DMS79 (cell line): ENCODE results near the gene MAGEA2.
"Not testable (repeated sequence)": the region's sequence is repeated elsewhere in the genome, so short reads cannot be mapped to it uniquely, and the experiment has no call there.

Experiments used
- DNase-seq: peaks from one replicate; lab custom pipeline; 2025; lab: John Stamatoyannopoulos, UW

MAGEA2 gene

DNA sequence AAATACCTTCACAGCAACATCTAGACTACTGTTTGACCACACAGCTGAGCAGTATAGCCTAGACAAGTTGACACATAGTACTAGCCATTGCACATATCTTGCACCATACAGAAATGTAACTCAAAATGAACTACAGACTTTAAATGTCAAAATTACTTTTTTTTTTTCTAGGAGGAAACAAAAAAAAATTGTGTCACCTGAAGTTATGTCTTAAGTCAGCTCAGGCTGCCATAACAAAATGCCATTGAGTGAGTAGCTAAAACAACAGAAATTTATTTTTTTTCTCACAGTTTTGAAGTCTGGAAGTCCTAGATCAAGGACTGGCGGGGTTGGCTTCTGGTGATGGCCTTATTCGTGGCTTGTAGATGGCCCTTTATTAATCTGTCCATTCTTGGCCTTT is 44.5 kb downstream of the MAGEA2 start, which contains the start of gene CSAG2:
TSS of gene CSAG2 (minus strand) at position 101 of the 400 bp plus-strand sequence. CDS start 161 bp downstream, outside the sequence.
- DNase-seq: not testable (repeated sequence)

DNA sequence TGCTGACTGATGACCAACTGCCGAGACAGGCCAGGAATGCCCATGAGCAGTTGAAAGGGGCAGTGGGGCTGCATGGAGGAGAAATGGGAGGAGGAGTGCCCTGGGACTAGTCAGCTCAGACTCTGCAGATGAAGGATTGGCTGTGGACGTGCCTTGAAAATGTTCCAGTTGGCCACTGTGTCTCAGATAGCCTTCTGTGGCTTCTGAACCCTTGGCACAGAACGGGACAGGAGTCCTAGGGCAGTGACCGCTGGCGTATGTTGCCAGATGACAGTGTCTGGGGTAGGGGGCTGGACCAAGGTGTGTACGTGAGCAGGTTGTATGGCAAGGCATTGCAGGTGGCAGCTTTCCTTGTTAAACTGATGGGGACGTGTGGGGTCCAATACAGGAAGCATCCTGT is 47.1 kb downstream of the MAGEA2 start:
- not testable (repeated sequence) for DNase-seq

DNA sequence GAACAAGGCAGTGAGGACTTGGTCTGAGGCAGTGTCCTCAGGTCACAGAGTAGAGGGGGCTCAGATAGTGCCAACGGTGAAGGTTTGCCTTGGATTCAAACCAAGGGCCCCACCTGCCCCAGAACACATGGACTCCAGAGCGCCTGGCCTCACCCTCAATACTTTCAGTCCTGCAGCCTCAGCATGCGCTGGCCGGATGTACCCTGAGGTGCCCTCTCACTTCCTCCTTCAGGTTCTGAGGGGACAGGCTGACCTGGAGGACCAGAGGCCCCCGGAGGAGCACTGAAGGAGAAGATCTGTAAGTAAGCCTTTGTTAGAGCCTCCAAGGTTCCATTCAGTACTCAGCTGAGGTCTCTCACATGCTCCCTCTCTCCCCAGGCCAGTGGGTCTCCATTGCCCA is 53.3 kb downstream of the MAGEA2 start:
- DNase-seq: not testable (repeated sequence)
